ENCODE measurements around the gene KLHL7. TPM values are rescaled to one million over a fixed set of nuclear protein-coding genes. Genes with fewer than 3 reads are reported as not detected.

Gene KLHL7
- total RNA-seq, 3 donors from 2014 or later (not counting 1 experiment from before 2014, with no cell fraction given), result 13.9 to 19.1 (median 14.5) TPM

- DNase-seq (no peak), ATAC-seq (no peak)
- H3K27ac Mint-ChIP-seq, result no peak overlapping the region
- no peaks in the 10 kb centered on the region for H3K9me3 Mint-ChIP-seq
- H3K36me3 Mint-ChIP-seq, result no peaks in the 10 kb centered on the region
- Histone ChIP-seq H3K4me3 (ENCODE audit: low read length) (no peak overlapping the region), H3K27me3 (ENCODE audit: control insufficient read depth, insufficient read depth, low read length) (no peaks in the 10 kb centered on the region), H3K36me3 (ENCODE audit: control insufficient read depth, insufficient read depth, low read length) (no peaks in the 10 kb centered on the region), H3K27ac (ENCODE audit: low read length) (no peak overlapping the region), H3K4me1 (ENCODE audit: control insufficient read depth, insufficient read depth, low read length) (peaks cover 10% of the 10 kb centered on the region), H3K9me3 (ENCODE audit: control insufficient read depth, insufficient read depth, low read length) (no peaks in the 10 kb centered on the region)
- WGBS (ENCODE audit: insufficient coverage), result no CpG with 5 or more reads among the region's 4 CpGs
- no peaks in the 10 kb centered on the region for H3K27me3 Mint-ChIP-seq (ENCODE audit: low read depth in 2 of 2)
- H3K4me3 Mint-ChIP-seq, result no peak overlapping the region
- intact Hi-C loops (cut with micrococcal nuclease), result no loop called here
- H3K4me1 Mint-ChIP-seq, result peaks cover 47 to 50% of the 10 kb centered on the region in 2 donors
- no peak for TF ChIP-seq CTCF (IDR thresholded peaks at IDR 0.05)
These were observed 3.4 kb downstream of the KLHL7 start for GRCh38 chr7:23108995-23109394.

DNA sequence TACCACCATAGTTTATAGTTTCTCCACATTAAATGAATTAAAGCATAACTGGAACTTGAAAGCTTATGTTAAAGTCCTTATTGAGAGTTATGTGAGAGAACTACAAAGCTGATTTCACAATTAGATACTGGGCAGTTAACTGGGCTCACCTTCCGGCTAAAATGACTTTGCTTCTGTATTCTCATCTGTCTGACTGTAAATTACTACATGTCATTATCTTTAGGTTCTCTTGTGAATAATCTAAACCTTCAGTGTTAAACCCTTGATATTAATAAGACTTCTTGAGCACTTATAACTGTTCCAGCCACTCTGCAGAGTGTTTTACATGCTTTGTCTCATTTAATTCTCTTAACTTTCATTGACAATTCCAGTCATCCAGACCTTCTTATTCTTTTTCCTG lies 3.9 kb downstream of the KLHL7 start:
- intact Hi-C loops (cut with micrococcal nuclease), result no loop called here
- H3K4me1 Mint-ChIP-seq, result peaks cover 47 to 50% of the 10 kb centered on the region in 2 donors
- no peaks in the 10 kb centered on the region for H3K9me3 ChIP-seq (ENCODE audit: control insufficient read depth, insufficient read depth, low read length)
- 100% methylated on average over 1 of the region's 1 CpG for WGBS (ENCODE audit: insufficient coverage)
- no peaks in the 10 kb centered on the region for H3K27me3 ChIP-seq (ENCODE audit: control insufficient read depth, insufficient read depth, low read length)
- no peaks in the 10 kb centered on the region for H3K27me3 Mint-ChIP-seq (ENCODE audit: low read depth in 2 of 2)
- H3K9me3 Mint-ChIP-seq, result no peaks in the 10 kb centered on the region
- no peak overlapping the region for H3K27ac Mint-ChIP-seq
- no peaks in the 10 kb centered on the region for H3K36me3 Mint-ChIP-seq
- no peak overlapping the region for H3K4me3 ChIP-seq (ENCODE audit: low read length)
- DNase-seq (no peak), ATAC-seq (no peak)
- no peaks in the 10 kb centered on the region for H3K36me3 ChIP-seq (ENCODE audit: control insufficient read depth, insufficient read depth, low read length)
- no peak overlapping the region for H3K27ac ChIP-seq (ENCODE audit: low read length)
- H3K4me3 Mint-ChIP-seq, result no peak overlapping the region
- TF ChIP-seq CTCF (IDR thresholded peaks at IDR 0.05), result no peak
- H3K4me1 ChIP-seq (ENCODE audit: control insufficient read depth, insufficient read depth, low read length), result peaks cover 10% of the 10 kb centered on the region

GRCh38 chr7:23114896-23115295 lies 9.3 kb downstream of the KLHL7 start:
- no peak overlapping the region for H3K27ac ChIP-seq (ENCODE audit: low read length)
- no peak overlapping the region for H3K4me3 ChIP-seq (ENCODE audit: low read length)
- no peaks in the 10 kb centered on the region for H3K4me1 ChIP-seq (ENCODE audit: control insufficient read depth, insufficient read depth, low read length)
- intact Hi-C loops (cut with micrococcal nuclease), result no loop called here
- no peaks in the 10 kb centered on the region for H3K9me3 Mint-ChIP-seq
- no peaks in the 10 kb centered on the region for H3K9me3 ChIP-seq (ENCODE audit: control insufficient read depth, insufficient read depth, low read length)
- H3K27me3 Mint-ChIP-seq (ENCODE audit: low read depth in 2 of 2), result no peaks in the 10 kb centered on the region
- DNase-seq, result no peak
- ATAC-seq, result no peak
- 94% methylated on average over 3 of the region's 3 CpGs for WGBS (ENCODE audit: insufficient coverage)
- no peak overlapping the region for H3K27ac Mint-ChIP-seq
- H3K4me1 Mint-ChIP-seq, result peaks cover 23 to 24% of the 10 kb centered on the region in 2 donors
- H3K36me3 ChIP-seq (ENCODE audit: control insufficient read depth, insufficient read depth, low read length), result peaks cover 2% of the 10 kb centered on the region
- H3K36me3 Mint-ChIP-seq, result no peaks in the 10 kb centered on the region
- no peaks in the 10 kb centered on the region for H3K27me3 ChIP-seq (ENCODE audit: control insufficient read depth, insufficient read depth, low read length)
- no peak for TF ChIP-seq CTCF (IDR thresholded peaks at IDR 0.05)
- H3K4me3 Mint-ChIP-seq, result no peak overlapping the region

GRCh38 chr7:23115991-23116390 lies 10.4 kb downstream of the KLHL7 start:
- H3K36me3 Mint-ChIP-seq, result no peaks in the 10 kb centered on the region
- no peak for ATAC-seq
- no peak for DNase-seq
- no peak overlapping the region for H3K27ac Mint-ChIP-seq
- H3K4me1 Mint-ChIP-seq, result peaks cover 16% of the 10 kb centered on the region in 2 donors
- no peaks in the 10 kb centered on the region for H3K27me3 Mint-ChIP-seq (ENCODE audit: low read depth in 2 of 2)
- peaks cover 2% of the 10 kb centered on the region for H3K36me3 ChIP-seq (ENCODE audit: control insufficient read depth, insufficient read depth, low read length)
- no peaks in the 10 kb centered on the region for H3K4me1 ChIP-seq (ENCODE audit: control insufficient read depth, insufficient read depth, low read length)
- H3K4me3 Mint-ChIP-seq, result no peak overlapping the region
- no peak overlapping the region for H3K27ac ChIP-seq (ENCODE audit: low read length)
- H3K4me3 ChIP-seq (ENCODE audit: low read length), result no peak overlapping the region
- intact Hi-C loops (cut with micrococcal nuclease), result no loop called here
- TF ChIP-seq CTCF (IDR thresholded peaks at IDR 0.05), result no peak
- no peaks in the 10 kb centered on the region for H3K9me3 ChIP-seq (ENCODE audit: control insufficient read depth, insufficient read depth, low read length)
- H3K27me3 ChIP-seq (ENCODE audit: control insufficient read depth, insufficient read depth, low read length), result no peaks in the 10 kb centered on the region
- WGBS (ENCODE audit: insufficient coverage), result 94% methylated on average over 2 of the region's 2 CpGs
- no peaks in the 10 kb centered on the region for H3K9me3 Mint-ChIP-seq
